NAMALWA (cell line): ENCODE measurements around the gene B3GNT5.

Experiments used
- DNase-seq: peaks from one replicate; pipeline ENCODE4 v3.0.0-alpha.2; 2015; ENCODE audit warnings: low spot score

The B3GNT5 gene, protein sequence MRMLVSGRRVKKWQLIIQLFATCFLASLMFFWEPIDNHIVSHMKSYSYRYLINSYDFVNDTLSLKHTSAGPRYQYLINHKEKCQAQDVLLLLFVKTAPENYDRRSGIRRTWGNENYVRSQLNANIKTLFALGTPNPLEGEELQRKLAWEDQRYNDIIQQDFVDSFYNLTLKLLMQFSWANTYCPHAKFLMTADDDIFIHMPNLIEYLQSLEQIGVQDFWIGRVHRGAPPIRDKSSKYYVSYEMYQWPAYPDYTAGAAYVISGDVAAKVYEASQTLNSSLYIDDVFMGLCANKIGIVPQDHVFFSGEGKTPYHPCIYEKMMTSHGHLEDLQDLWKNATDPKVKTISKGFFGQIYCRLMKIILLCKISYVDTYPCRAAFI

DNA sequence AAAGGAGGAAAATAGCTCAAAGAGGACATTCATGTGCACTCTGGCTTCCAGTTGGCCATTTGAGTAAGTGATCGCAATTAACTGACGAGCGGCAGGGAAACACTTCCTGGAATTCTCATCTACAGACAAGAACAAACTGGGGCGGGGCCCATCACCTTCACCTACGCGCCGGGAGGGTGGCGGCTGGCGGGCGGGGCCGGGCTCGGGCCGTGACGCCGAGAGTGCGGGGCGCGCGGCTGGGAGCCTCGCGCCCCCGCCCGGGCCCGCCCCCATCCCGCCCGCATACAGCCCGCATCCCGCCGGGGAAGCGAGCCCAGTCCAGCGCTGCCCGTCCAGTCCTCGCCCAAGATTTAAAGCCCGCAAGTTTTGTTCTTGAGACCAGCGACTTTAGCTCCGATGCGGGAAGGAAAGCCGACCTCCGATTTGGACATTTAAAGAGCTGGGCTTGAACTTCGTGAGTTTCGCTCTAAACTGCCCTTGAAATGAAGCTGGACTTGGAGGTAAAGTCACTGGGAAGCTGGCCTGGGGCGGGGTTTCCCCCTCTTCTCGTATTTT, at the start of gene B3GNT5:
TSS of gene B3GNT5 (plus strand) at position 281 of the 555 bp plus-strand sequence. CDS start 16,546 bp downstream, outside the sequence.
- DNase-seq: no peak

DNA sequence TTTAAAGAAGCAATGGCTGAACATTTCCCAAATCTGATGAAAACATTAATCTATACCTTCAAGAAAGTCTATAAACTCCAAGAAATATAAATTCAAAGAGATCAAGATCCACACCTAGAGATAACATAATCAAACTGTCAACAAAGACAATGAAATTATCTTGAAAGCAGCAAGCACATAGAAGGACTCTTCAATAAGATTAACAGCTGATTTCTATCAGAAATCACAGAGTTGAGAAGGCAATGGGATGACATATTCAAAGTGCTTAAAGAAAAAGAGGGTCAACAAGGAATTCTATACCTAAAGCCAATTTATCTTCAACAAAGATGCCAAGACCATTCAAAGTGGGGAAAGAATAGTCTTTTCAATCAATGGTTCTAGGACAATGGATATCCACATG, 49.4 kb upstream of the B3GNT5 start:
- DNase-seq: no peak

GRCh38 chr3:183208260-183208659, 44.8 kb upstream of the B3GNT5 start:
- no peak for DNase-seq

- DNase-seq: no peak
Observed at GRCh38 chr3:183208800-183209199, 44.3 kb upstream of the B3GNT5 start.

DNA sequence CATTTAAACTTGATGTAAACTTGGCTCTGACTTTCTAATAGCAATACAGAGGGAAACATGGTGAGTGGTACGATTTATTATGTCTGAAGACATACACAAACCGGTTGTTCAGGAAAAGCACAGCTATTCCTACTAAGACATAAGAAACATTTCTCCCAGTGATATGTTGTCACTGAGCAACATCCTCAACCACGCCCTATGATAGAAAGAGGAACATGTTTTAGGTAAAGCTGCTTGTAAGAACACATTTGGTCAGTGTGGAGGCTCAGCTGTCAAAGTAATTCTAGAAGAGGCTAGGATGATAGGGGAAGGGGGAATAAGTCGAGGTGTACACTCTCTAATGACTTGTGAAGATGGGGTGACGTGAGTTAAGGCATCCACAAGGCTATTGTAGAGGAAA, 42.7 kb upstream of the B3GNT5 start:
- DNase-seq: no peak

DNA sequence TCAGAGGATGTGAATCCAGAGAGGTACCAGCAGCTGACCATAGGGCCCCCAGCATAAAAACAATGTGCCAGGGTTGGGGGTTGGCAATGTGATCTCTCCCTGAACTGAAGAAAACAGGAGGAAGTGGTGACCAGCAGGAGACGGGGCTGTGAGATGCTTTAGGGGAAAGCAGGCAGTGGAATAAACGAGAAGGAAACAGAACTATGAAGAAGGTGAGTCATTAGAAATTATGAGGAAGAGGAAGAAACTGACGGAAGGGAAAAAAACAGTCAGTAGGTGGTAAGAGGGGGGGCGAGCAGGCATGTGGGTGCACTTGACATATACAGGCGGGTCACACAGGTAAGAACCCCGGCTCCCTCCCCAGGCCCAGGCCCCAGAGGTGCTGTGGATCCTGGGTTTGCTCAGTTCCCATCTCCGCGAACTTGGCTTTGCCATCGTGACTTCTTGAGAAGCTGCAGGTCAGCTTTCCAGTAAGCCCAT, 42.2 kb upstream of the B3GNT5 start:
- DNase-seq: no peak

- DNase-seq: no peak
Observed at GRCh38 chr3:183211352-183211751, 41.7 kb upstream of the B3GNT5 start.

DNA sequence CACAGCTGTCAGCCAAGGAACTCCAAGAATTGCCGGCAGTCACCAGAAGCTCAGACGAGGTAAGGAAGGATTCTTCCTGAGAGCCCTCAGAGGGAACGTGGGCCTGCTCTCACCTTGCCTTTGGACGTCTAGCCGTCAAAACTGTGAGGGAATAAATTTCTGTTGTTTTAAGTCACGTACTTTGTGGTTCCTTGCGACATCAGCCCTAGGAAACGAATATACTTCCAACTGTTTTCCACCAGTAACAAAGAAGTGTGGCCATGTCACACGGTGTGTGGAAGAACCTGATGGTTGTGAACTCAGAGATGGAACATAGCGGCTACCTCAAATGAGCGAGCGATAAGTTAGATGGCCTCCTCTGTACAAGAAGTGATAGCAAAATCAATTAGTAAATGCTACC, 41.0 kb upstream of the B3GNT5 start:
- DNase-seq: no peak

GRCh38 chr3:183212565-183212964, 40.5 kb upstream of the B3GNT5 start:
- DNase-seq: peak; percentile 58

DNA sequence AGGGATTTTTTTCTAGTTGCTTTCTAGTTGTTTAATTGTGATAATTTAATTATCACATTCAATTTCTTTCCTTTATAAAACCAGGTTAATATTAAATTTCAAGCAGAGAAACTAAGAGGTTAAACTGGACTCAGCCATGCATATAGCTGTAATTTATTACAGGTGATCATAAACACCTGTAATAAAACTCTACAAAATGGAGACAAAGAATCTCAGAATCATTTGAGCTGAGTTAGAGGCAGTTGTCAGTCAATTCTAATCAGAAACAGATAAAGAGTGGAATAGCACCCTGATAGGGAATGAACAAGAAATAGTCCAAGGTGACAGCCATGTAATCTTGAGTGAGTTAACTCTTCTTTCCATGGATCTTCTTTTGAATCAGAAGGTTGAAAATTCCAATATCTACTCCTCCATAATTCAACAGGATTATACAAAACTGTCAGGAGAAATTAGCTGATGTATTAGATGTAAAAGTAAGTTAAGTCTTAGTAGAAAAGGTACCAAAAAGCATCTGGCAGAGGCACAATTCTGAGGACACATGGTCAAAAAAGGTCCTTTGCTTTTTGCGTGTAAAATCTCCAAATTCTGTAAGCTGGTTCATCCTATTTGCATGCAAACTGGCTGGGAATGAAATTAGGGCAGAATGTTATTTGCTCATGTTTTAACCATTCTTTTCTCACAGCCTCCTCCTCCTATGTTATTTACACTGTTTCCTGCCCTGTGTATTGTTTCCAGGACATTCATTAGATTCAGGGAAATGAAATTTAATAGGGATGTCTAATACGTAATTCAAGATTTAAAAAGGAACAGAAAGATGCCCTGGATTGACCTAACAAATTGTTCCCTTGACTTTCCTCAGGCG, 39.4 kb upstream of the B3GNT5 start:
- DNase-seq: no peak

- DNase-seq: peak; percentile 46
Observed at GRCh38 chr3:183214277-183214612, 38.8 kb upstream of the B3GNT5 start.

DNA sequence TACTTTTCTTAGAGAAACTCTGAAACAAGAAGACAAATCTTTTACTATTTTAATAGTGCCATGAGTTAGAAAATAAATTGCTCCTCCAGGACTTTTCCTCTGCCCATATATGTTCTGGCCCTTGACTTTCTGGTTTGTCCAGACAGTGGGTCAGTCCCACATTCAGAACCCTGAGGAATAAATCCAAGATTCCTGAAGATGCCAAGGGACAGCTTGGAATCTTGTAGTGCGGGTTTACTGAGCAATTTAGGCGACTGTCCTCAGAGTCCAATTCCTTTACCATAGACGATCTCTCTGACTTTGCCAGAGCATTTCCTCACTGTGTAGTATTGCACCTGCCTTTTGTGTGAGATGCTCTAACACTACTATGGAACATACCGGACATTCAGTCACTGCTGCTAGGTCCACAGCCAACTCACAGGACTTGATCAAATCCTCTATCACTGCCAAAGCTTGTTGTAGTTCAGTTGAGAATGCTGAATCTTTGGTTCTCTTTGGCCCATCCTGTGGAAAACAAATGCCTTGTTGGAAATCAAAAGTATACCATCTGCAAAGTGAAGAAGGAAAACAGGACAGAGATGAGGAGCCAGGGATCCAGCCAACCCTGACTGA, 37.4 kb upstream of the B3GNT5 start:
- DNase-seq: no peak

GRCh38 chr3:183217548-183218332, 35.3 kb upstream of the B3GNT5 start:
- DNase-seq: no peak

- no peak for DNase-seq
Observed at GRCh38 chr3:183218826-183219225, 34.2 kb upstream of the B3GNT5 start.

DNA sequence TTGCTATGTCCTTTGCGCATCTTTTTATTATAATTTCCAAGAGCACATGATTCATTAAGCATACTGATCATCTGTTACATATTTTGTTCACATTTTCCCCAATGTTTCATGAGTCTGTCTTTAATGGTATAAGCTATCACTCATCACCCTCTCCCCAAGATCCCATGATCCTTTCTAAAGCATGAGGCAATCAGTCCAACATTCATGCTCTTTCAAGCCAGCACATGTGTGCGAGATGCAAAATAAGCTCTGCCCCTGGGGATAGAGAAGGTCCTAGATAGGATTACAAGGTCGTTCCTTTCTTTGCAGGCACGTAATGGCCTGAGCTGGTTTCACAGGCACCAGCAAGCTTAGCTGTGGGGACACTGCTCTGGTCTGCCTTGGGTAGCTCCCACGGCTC, 32.2 kb upstream of the B3GNT5 start:
- no peak for DNase-seq

DNA sequence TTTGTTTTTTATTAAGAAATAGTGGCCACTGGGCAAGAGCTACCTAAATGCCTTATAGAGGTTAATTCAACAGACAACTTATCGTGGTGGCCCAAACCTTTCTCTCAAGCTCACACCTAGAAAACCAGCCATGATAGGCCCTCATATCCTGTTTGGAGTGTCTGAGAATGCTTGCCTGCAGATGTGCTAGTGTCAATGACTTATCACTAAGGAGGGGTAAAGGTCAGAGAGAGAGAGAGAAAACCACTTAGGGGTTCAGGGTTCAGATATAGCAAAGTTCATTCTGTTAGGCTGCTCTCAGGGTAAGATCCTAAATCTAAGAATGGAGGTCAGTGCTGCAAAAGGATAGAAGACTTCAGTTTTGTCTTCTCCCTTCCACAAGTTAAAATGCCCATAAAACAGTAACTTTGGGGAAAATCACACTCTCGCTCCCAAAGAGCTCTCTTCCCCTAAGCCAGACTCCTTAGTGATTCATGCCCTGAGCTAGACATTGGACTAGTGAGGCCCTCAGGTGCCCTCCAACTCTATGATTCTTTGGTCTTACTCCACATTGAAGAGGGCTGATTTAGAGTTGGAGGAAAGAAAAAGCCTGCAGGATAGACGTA, 30.3 kb upstream of the B3GNT5 start:
- DNase-seq: no peak

GRCh38 chr3:183224180-183224970, 28.7 kb upstream of the B3GNT5 start:
- DNase-seq: no peak

- DNase-seq: no peak
Observed at GRCh38 chr3:183226333-183226890, 26.6 kb upstream of the B3GNT5 start.

DNA sequence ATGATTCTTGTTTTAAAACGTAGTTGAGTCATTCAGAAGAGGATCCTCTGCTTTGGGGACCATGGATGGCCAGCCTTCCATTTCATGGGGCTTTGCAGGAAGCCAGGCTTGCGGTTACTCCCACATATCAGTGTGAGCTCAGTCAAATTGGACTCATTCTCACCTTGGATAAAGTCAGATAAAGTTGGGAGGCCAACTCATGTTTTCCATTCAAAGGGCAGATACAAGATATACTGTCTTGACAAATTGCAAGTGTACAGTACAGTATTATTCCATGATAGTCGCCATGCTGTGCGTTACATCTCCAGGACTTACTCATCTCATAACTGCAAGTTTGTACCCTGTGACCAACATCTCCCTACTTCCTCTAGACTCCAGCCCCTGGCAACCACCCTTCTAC, 25.5 kb upstream of the B3GNT5 start:
- no peak for DNase-seq

GRCh38 chr3:183229178-183229577, 23.9 kb upstream of the B3GNT5 start:
- DNase-seq: no peak
